Activated T-cell treated with anti-CD3 and anti-CD28 coated beads for 1 hour (primary cell): ENCODE measurements around the gene CRYBA4.

Experiments
- DNase-seq: peaks from one replicate; pipeline ENCODE4 v3.0.0-alpha.2; 2020; ENCODE audit warnings: low read depth

Gene CRYBA4

GRCh38 chr22:26624803-26625202, 3.0 kb downstream of the CRYBA4 start:
- no peak for DNase-seq

GRCh38 chr22:26629988-26630761, 8.4 kb downstream of the CRYBA4 start:
- no peak for DNase-seq

DNA sequence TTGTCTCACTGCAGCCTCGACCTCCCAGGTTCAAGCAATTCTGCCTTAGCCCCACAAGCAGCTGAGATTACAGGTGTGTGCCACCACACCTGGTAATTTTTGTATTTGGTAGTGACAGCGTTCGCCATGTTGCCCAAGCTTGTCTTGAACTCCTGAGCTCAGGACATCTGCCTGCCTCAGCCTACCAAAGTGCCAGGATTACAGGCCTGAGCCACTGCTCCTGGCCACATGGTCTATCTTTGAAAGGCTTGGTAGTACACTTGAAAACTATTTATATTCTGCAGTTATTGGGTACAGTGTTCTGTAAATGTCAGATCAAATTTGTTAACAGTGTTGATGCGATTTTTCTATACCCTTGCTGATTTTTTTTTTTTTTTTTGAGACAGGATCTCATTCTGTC, 9.5 kb downstream of the CRYBA4 start:
- DNase-seq = no peak

DNA sequence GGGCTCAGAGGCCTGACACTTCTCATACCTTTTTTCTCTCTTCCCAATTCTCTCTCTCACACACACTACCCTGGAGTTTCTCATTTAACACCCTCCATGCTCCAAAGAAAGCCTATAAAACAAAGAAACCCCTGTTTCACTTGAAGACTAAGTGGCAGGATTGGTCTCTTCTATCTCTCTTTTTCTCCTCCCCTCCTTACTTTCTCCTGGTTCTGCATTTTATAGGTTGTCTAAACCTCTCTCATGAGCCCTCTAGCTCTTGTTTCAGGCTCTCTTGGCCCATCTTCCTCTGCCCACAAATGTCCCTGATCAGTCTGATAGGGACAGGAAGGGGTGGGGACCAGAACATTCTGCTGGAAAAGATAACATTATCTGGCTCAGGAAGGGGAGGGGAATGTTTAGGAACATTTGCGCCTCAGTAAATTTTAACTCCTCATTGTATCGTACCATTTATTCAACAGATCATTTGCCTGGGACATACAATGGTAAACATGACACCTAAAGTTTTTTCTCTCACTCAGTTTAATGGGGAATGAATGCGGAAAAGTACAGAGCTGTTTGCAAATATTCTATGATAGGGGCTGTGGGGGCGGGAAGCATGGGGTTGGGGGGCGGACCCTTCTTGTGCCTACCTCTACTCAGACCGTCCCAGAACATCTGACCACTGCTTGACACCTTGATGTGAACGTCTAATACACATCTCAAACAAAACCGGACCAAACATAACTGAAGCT, 10.8 kb downstream of the CRYBA4 start:
- DNase-seq = no peak

GRCh38 chr22:26634189-26634588, 12.4 kb downstream of the CRYBA4 start:
- no peak for DNase-seq

- DNase-seq = no peak
These were observed 13.4 kb downstream of the CRYBA4 start for GRCh38 chr22:26635117-26635516.

- DNase-seq = no peak
These were observed 14.5 kb downstream of the CRYBA4 start for GRCh38 chr22:26636296-26636695.

DNA sequence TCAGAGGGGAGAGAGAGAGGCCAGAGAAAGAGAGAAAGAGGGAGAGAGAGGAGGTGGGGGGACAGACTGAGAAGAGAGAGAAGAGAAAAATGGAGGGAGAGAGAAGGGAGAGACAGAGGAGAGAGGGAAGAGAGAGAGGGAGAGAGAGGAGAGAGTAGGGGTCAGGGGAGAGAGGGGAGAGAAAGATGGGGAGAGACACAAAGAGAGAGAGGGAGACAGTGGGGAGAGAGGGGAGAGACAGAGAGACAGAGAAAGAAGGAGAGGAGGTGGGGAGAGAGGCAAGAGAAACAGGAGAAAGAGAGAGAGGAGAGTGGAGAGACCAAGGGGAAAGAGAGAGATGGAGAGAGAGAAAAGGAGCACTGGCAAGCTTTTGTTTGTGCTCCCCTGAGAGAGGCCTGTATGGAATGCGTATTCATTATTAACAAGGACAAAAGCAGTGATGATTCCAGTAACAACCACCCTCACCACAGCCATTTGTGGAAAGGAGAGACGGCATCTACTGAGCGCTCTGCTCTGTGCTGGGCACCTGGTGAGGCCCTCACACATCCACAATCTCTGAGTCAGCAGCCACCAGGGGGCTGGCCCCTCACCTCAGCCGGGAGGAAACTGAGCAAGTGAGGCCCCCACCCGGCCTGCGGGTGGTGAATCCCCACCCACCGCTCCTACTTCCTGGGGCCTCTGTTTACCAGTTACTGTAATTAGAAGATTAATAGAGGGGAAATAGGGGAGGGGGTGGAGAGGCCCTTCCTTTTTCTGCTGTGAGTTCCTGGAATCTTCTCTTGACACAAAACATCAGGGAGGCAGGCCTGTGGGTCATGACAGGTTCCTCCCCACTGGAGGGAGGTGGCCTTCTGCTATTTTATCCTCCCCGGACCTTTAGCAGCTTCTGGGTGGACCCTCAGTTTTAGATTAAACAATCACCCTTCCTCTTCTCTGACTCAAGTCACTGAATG, 21.0 kb downstream of the CRYBA4 start:
- DNase-seq = peak; percentile 63

GRCh38 chr22:26643418-26644100, 21.8 kb downstream of the CRYBA4 start:
- no peak for DNase-seq

- no peak for DNase-seq
These were observed 24.4 kb downstream of the CRYBA4 start for GRCh38 chr22:26646158-26646557.

DNA sequence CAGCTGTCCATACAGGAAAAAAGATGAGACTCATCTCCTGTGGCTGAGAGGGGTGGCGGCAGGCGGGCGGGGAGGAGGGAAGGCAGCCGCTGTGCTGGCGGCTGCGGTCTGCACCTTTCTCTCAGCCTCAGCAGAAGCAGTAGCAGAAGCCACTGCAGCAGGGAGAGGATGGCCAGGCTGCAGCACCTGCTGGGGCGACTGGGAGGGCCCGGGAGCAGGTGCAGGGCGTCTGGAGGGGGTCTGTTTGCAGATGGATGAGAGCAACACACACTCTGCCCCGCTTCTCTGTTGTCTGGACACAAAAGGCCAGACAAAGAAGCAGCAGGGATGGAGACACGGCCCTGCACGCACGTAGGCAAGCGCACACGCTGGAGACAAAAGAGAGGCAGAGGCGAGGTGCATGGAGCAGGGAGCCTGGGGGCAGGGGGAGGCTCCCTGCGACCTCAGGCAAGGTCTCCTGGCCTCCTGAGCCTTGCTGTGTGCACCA, 26.3 kb downstream of the CRYBA4 start:
- DNase-seq = peak; percentile 36

DNA sequence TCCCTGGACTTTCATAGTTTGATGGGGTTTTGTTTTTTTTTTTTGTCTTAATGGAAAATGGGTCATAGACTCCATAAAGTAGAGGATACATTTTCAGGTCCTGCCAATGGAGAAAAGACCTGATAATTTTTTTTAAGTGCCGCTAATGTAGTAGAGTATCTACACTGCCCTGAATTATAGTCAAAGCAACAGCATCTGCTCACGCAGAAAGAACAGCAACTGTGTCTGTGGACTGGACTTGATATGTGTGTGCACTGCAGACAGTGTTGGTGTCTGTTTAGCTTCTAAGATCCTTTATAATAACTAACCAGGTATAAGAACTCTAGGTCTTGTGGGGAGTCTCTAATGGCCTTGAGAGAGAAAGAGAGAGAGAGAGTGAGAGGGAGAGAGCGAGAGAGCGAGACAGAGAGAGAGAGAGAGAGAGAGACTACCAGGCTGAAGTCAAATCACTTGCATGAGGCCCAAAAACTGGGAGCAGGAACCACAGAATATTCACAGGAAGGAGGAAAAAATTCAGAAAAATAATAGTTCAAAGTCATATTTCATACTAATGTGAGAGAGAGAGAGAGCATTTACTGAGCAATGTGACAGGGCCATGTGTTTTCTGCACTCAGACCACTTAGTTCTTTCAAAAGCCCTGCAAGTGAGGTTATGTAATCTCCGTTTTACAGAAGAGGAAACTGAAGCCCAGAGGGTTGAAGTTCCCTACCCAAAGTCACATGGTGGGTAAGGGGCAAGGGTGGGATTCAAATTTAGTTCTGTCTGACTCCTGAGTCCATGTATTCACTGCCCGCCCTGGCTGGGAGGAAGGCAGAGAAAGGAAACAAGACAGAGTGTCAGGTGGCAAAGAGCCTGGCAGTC, 27.0 kb downstream of the CRYBA4 start:
- no peak for DNase-seq

DNA sequence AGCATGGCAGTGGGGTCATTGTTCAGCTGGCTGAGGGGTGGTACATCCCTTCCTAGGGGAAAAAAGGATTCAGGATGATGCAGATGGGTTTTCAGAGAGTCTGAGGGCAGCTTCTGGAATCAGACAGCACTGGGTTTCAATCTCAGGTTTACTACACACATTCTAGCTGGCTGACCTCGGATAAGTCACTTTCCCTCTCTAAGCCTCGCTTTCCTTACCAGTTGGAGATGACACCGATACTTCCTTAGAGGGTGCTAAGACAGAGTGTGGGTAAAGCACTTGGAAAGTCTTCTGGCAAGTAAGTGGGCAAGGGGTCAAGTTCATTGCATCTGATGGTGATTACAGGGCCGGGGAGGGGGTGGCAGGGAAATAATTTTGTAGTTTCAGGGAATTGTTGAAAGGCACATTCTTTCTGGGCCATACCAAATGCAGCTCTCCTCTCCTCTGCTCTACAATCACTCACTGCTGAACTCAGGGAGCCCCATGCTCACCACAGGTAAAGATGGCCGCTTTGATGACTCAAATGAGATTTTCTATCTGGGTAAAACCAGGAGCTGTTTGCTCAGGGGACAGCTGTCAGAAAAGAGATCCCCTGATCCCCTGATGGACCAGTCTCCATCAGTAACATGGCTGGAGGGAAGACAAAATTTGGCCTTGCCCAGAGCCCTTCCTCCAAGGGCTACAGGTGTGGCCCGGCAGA, 29.1 kb downstream of the CRYBA4 start:
- no peak for DNase-seq

GRCh38 chr22:26651815-26652214, 30.1 kb downstream of the CRYBA4 start:
- no peak for DNase-seq

GRCh38 chr22:26656891-26657851, 35.4 kb downstream of the CRYBA4 start, which contains the start of gene MIAT:
Gene MIAT (plus strand): TSS chr22:26657588.
- DNase-seq = peak; percentile 59

DNA sequence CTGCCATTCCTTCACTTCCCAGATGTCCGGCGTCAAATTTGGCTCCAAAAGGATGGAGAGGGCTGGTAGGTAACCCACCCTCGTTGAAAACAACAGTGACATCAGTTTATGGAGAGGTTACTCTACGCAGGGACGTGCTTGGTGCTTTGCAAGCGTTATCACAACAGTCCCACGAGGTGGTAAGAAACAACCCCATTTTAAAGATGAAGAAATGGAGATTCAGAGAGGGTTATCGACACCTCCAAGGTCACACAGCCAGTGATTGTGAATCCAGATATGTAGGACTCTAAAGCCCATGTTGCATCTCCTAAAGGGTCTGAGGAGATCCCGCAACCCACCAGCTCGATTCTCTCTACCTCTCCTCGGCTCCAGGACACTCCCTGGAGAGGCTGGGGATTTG, 36.4 kb downstream of the CRYBA4 start:
- no peak for DNase-seq

- peak; percentile 62 for DNase-seq
These were observed 37.1 kb downstream of the CRYBA4 start for GRCh38 chr22:26658671-26659478.

GRCh38 chr22:26660356-26660755, 38.6 kb downstream of the CRYBA4 start:
- no peak for DNase-seq
